ENCODE results near the gene CCDC149.

Gene CCDC149

DNA sequence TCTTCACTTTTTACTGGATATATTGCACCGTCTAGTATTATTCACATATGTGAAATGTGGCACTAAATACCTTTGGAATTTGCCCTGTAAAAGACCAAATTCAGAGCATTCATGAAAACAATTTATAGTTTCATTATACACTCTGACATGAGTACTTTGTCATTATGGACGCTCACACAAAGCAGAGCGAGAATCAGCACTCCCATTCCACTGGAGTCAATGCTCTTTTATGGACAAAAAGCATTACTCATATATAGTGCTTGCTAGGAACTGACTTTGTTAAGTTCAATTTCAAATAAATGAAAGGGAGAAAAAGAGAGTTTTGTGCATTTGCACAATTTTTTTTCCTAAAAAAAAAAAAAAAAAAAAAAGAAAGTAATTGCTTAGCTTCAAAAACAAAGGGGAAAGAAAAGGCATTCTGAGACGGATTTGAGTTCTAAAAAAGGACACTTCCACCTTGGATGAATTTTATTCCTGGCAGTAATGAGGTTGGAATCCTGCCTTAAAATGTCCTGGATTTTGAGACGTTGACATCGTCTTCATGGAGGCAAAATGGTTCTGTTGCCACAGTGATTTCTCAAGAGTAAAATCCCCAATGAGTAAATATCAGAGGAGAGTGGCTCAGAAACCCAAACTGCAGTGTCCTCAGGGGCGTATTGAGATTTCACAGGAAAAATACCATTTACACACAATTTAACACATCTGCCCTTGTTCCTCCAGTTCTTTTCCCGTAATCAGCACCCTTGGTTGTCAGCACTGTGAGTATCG, 34.8 kb downstream of the CCDC149 start:
- no peak for DNase-seq

DNA sequence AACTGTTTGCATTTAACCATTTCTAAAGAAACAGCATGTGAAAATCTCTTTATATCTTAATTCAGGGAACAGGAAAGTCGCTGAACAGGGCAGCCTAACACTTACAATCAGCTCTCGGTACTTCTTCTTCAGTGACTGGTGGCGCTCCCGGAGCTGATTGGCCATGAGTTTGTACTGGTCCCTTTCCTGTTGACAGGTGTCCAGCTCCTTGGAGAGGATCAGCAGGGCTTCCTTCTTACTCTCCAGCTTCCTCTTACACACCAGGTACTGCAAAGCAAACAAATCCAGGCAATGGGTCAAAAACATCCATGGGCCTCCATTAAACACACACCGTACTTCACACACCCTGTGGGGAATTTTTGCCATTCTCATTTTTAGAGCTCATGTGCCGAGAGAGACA, 36.4 kb downstream of the CCDC149 start:
- DNase-seq, result no peak

DNA sequence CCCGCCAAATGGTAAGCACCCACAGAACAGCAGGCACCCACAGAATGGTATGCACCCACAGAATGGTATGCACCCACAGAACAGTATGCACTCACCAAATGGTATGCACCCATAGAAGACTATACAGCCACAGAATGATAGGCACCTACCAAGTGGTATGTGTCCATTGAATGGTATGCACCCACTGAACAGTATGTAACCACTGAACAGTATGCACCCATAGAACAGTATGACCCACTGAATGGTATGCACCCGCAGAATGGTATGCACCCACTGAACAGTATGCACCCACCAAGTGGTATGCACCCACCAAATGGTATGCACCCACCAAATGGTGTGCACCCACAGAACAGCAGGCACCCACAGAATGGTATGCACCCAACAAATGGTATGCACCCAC, 40.1 kb downstream of the CCDC149 start:
- no peak for DNase-seq

DNA sequence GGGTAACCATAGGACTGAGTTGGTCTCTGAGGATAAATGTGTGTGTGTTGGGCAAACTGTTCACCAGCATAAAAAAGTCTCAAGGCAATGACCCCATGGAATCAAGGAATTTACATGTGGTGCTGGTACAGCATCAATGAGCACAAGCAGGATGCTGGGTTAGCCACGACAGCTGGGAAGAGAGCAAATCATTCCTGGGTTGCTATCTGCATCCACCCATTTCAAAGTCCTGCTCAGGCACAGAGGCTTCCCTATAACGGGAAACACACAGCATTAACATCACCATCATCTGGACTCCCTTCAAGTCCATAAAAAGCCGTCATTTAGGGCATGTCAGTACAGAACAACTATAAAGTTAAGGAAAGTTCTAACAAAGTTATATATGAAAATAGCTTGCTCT, 41.6 kb downstream of the CCDC149 start:
- DNase-seq, result no peak

DNA sequence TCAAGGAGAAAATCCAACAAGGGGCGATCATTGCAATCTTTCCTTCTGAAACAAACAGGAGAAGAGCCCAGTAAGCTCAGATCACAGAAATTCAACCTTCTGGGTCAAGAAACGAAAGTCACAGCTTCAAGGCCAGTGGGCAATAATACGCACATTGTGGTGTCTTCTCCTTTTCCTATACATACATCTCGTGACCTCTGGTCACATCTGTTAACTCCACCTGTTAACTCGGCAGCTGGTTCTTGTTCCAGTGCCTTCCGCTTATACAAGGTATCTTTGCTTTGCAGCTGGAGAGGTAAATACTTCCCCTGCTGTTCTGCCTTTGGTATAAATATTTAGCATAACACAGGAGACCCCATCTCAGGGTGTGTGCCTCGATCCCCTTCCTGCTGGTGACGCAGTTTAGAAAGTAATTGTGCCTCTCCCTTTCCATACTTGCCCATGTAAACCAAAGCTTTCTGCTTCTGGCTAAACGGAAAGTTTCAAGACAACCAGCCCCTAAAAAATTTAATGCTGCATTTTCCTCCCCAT, 45.0 kb downstream of the CCDC149 start:
- DNase-seq, result no peak

DNA sequence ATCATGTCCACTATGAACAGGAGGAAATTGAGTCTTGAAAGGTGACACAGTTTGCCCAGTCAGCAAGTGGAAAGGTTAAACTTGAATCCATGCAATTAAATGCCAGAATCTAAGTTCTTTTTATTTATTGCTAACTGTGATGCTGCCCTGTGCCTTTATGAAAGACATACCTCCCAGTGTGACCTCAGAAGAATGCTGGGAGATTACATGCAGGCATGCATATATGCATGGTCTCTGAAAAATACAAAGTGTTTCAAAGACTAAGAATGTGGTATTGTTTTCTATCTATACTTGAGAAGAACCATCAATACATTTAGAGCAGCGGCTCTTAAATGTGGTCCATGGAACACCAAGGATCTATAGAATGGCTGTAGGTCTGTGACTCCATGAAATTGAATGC, 45.6 kb downstream of the CCDC149 start:
- DNase-seq, result no peak

DNA sequence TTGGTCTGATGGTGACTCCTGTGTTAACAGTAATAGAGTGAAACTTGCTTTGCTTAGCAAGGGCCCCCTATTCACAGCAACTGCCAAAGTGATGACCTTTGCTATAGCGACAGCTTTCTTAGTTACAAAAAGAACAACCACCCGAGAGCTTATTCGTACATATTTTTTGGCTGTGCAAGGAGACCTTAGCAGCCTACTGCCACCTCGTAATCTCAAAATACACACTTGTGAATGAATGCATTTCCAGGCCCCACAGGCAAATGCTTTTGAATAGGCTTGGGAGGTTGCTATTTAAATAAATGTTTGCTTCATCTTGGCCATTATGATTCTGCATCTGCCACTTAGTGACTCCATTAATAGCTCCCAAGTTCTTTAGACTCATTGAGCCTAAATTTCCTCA, 47.4 kb downstream of the CCDC149 start:
- DNase-seq, result no peak

DNA sequence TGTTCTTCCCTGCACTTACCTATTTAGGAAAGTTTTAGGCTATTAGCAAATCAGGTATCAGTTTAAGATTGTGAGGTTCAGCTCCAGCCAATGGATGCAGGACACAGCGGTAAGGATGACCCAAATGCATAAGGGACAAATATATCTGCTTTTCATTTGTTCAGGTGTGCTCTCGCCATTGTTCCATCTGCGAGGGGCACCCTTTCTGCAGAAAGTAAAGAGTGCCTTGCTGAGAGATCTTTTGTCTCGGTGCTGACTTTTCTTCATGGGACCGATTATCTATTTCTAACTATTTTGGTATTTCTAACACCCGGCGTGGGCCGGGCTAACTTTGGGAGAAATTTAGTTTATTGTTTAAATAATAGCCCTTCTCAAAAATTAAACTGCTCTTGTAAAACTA, 49.0 kb downstream of the CCDC149 start:
- no peak for DNase-seq

DNA sequence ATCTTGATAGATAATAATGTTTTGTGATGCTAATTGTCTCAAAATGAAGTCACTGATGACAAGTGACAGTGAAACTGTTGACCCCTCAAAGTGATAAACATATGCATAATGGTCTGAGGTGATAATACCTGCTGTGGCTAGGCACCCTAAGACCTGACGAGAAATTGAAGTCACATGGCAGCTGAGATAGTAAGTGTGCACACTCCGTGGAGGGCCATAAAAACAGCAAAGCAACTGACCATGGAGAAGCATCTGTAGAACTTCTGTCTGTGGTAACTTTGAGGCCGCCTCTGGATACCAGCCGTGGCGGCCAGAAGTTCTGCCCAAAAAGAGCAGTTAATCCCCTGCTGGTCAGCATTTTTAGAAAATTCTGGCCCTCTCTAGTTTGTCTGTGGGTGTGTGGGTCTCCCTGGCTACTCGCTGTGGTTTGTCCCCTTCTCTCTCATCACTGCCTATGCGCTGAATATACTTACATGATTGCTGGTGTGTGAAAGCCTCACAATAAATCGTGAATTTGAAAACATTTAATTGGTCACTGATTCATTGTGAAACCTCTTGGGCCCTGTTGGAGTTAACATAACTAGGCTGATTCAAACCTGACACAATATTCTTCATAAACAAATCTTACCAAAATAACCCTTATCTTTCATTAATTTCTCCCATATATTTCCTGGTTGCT, 50.6 kb downstream of the CCDC149 start:
- no peak for DNase-seq

DNA sequence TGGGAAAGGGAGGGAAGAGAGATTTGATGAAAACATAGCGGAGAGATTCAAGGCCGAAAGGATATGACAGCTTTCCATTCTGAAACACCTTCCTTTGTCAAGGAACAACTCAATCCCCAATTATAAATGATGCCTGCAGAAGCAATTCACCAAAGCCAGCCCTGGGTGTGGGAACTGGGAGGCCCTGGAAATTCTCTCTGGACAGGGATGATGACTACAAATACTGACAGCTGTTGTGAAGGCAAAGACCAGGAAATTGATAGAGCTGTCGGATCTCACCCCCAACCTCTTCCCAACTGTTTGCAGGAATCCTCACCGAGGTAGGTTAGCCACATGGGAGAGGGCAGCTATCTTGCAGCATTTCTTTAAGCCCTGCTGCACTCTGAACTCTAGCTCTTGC, 54.3 kb downstream of the CCDC149 start:
- peak; percentile 11 for DNase-seq

DNA sequence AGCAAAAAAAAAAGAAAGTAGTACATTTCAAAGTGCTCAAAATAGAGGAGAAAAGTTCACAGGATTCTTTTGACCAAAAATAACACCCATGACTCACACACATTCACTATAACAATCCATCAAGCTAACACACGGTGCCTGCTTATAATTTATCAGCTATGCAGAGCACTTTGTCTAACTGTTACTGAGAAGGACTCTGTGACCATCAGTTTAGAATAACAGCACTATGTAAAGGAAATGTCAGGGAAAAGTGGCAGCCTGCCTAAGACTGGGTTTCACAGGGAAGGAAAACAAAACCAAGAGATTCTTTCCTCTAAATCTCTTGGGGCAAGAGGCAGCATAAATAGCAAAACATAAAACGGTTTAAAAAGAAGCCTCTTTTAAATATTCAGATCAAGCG, 54.8 kb downstream of the CCDC149 start:
- DNase-seq, result peak; percentile 94

DNA sequence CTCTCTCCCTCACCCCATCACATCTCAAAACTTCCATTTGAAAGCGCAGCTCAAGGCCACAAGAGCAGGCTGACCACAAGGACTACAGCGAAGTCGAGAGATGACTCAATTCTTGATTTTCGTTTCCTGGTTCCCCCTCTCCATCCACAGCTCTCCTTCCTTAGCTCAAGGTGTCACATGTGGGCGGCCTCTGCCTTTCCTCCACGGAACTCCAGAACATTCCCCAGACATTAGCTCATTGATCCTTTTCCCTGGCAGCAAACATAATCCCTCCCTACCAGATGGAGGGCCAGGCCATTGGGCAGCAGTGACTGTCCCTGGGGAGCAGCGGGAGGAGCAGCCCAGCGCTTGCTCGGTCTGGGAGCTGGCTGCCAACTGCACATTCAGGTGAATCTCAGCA, 56.3 kb downstream of the CCDC149 start:
- peak; percentile 59 for DNase-seq

DNA sequence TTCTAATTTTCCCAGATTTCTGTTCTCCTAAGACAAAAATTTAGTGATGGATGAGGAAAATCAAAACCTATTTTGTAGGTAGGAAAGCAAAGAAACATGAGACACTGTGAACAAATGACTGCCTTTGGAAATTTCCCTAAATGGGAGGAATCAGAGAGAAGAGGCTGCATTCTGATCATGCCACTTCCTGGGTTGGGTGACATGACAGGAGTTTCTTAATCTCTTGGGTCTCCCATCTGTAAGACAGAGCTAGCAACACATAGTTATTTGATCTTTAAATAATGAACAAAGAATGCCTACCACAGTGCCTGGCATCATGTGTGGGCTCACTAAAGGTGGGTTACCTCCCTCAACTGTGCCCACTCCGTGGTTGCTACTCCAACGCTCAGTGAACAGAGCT, 57.1 kb downstream of the CCDC149 start:
- peak; percentile 31 for DNase-seq

DNA sequence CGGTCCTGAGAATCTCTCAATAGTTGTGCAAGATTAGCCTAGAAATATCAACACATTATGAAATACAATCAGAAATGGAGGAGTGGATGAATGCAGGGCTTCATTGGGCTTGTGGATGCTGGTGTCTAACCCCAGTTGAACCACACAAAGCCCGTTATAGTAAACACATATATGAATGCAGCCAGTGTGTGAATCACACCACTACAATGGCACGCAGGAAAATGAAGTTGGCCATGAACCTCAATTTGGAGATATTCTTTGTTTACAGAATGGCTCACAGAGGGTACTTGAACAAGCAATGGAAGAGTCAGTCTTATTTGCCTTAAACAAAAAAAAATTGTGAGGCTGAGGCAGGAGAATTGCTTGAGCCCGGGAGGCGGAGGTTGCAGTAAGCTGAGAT, 59.7 kb downstream of the CCDC149 start:
- peak; percentile 31 for DNase-seq

DNA sequence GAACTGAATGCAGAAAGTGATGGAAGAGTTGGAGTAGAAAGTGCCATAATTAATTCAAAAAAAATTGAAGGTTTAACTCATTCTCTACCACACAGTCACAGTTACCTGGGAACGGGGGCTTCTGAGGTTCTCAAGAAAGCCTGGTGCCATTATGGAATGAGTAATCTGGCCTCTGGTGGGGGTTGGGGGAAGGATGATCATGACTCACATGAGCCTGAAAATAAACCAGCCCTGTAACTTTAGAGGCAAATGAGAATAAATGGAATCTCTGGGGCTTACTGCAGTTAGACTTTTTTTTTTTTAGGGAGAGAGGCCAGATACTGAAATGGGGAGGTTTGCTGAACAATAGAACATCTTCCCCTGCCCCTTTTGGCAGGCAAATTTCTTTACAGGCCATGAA, 62.2 kb downstream of the CCDC149 start:
- peak; percentile 91 for DNase-seq

DNA sequence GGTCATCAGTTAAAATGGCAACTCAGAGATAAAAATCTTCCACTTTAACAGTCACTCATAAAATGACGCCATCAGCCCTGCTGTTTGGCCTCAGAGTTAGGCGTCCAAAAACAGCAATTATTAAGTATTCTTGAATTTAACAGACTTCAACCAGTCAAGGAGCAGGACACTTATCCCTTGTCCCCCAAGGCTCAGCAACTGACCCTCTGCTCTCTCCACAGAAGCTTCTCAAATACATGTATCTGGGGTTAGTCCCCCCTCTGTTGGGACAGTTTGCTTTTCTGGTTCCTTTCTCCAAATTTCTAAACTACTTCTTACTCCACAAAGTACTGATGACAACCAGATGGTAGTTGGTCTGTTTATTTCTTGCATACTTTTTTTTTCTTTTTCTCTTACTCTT, 63.1 kb downstream of the CCDC149 start:
- no peak for DNase-seq

DNA sequence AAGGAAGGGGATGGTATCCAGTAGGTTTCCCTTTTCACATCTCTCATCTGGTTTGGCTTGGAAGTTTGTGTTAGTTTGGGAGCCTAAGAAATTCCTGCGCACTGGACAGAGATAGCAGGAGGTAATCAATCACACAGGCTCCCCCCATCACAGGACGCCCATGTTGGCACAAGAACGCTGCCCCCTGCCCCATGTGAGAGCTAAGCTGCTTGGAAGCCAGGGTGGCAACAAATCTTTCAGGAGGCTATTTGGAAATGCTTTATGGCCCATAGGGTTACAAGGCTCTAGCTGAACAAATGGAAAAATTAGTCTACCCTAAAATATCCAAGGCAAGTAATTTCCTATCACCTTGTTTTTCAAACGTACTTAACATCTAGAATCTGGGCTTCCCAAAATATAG, 63.5 kb downstream of the CCDC149 start:
- no peak for DNase-seq

DNA sequence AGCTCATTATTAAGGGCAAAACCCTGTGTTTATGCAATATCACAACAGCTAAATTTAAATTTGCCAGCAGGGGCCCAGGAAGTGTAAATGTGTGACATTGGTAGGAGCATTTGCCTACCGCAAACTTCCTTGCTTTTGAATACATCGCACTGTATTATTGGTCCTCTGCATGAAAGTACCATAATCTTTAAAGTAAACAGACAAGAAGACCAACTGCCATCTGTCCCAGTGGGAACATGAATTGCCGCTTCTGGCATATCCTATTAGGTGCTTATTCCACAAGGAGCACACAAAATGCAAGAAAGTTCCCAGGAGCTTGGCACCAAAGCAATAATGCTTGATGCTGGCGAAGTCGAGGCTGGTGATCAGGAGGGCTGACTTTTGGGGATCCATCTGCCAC, 66.1 kb downstream of the CCDC149 start:
- no peak for DNase-seq

DNA sequence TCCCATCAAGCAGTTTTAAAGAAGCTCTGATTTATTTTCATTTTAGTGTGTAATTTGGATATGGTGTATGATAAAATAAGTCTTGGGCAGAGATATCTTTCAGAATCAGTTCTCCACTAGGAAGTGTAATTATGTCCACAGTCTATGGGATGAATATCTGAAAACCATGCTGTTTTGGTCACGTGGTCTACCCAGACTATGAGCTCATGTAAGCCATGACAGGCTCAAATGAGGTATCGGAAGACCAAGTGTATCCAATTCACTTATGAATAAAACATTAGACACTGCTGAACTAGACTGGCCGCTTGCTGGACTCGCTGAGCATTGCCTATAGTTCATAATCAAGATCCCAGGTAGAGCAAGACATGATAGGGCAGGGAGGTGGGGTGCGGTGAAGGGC, 66.9 kb downstream of the CCDC149 start:
- no peak for DNase-seq

DNA sequence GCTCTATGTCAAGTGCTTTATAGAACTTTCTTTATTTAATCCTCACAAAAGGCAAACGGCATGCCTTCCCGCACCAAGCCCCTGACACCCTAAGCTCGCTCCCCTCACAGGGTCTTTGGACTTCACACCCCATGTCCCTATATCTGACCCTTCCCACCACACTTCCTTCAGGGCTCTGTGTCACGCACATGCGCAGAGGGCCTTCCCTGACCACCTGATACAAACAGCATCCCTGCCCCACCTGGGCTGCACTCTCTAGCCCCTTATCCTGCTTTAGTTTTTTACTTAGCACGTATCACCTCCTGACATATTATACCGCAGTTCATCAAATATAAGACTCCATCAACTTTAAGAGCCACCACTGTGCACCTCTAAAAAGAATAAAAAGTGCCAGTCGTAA, 67.7 kb downstream of the CCDC149 start:
- DNase-seq, result no peak

DNA sequence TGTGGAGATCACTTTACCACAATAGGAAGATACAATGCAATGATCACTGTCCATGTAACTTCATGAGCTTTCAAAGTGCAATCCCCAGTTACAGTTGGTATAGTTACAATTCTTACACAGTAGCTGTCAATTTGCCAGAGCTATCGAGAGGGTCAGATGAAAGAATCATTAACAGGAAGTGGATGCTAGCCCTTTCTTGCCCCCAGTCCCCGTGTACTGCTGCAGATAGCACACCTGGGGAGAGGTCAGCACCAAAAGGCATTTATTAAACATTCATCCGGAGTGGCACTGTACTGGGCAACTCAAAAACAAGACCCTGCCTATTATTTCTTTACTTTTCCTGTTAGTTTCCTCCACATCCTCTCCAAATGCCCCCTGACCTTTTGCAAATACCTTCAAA, 69.7 kb downstream of the CCDC149 start:
- no peak for DNase-seq

DNA sequence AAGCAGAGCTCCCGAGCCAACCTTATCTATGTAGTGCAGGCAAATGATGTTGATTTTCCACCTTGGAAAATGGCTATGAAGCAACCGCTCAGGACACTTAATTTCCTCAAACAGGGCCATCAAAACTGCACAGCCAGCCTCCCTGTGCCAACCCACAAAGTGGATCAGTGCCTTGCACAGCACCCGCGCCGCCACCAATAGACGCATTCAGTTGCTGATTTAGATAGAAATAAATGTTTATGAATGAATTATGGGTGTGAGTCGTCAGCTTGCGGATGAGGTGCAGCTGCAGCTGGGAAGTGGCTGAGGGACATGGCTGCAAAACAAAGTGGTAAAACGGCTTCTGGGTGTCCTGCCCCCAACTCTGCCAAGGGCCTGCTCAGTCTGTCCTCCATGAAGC, 70.5 kb downstream of the CCDC149 start:
- DNase-seq, result no peak

DNA sequence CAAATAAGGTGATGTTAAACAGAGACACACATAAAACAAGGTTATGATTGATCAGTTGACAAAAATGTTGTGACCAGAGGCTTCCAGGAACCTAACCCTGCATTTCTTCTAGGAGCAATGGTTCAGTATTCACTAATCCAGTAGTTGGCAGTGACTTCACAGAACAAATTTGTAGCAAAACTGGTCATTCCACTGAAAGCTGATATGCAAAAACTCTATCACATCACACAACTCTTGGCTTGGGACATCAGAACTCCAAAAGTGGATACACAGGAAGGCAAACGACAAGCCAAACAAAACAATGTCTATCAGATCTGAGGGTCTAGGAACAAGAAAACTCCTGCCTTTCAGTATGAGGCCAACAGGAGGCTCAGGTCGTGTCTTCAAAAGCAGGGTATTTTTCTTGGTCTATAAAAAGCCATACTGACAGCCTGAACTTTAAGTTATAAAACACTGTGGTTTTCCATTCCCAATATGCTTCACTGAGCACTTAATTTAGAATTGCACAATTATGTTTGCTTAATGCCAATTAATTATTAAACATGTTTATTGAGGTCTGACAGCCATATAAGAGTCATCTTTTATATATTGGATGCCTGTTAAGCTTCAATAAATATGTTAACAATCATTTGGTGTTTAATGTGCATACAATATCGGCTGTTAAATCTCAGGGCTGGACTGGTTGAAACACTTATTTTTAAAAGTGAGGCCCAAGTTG, 71.9 kb downstream of the CCDC149 start:
- DNase-seq, result no peak

DNA sequence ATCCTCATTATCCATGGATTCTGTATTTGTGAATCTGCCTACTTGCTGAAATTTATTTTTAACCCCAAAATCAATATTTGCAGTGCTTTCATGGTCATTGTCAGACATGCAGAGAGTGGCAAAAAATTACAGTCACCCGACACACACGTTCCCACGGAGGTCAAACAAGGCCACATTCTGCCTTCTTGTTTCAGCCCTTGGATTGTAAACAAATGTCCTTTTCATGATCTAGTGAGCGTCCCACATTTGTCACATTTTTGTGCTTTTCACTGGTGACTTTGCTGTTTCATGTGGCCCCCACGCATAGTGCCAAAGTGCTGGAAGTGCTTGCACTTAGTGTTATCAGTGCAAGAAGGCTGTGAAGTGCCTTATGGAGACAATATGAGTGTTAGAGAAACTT, 72.5 kb downstream of the CCDC149 start:
- no peak for DNase-seq
